ENCODE measurements around the gene MYO9B.

- TF ChIP-seq CTCF (IDR thresholded peaks at IDR 0.05) (no peak), POLR2A (IDR thresholded peaks at IDR 0.05) (no peak)
Measured at GRCh38 chr19:17076543-17076991, 990 bp downstream of the MYO9B start.

Data from right lobe of liver (tissue), 4 donors.